Measurements from ENCODE around the gene TAF4. TPM values are rescaled to one million over a fixed set of nuclear protein-coding genes. Genes with fewer than 3 reads are reported as not detected.

Gene TAF4
- total and polyA plus RNA-seq, 8 donors = 14.1 to 21.0 (median 17.1) TPM

DNA sequence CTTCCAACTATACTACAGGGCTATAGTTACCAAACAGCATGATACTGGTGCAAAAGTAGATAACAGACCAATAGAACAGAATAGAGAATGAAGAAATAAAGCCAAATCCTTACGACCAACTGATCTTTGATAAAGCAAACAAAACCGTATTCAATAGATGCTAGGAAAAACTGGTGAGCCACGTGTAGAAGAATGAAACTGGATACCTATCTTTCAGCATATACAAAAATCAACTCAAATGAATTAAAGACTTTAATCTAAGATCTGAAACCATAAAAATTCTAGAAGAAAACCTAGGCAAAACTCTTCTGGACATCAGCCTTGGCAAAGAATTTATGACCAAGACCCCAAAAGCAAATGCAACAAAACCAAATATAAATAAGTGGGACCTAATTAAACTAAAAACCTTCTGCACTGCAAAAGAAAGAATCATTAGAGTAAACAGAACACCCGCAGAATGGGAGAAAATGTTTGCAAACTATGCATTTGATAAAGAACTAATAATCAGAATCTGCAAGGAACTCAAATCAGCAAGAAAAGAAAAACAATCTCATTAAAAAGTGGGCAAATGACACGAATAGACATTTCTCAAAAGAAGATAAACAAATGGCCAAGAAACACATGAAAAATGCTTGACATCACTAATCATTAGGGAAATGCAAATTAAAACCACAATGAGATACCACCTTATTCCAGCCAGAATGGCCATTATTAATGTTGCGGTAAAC lies 109.8 kb downstream of the TAF4 start:
- no peaks in the 10 kb centered on the region for H3K36me3 ChIP-seq
- TF ChIP-seq, protein P1, sequence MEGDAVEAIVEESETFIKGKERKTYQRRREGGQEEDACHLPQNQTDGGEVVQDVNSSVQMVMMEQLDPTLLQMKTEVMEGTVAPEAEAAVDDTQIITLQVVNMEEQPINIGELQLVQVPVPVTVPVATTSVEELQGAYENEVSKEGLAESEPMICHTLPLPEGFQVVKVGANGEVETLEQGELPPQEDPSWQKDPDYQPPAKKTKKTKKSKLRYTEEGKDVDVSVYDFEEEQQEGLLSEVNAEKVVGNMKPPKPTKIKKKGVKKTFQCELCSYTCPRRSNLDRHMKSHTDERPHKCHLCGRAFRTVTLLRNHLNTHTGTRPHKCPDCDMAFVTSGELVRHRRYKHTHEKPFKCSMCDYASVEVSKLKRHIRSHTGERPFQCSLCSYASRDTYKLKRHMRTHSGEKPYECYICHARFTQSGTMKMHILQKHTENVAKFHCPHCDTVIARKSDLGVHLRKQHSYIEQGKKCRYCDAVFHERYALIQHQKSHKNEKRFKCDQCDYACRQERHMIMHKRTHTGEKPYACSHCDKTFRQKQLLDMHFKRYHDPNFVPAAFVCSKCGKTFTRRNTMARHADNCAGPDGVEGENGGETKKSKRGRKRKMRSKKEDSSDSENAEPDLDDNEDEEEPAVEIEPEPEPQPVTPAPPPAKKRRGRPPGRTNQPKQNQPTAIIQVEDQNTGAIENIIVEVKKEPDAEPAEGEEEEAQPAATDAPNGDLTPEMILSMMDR (IDR thresholded peaks at IDR 0.05) = no peak
- H3K9me3 ChIP-seq = no peaks in the 10 kb centered on the region
- H3K4me1 ChIP-seq = no peaks in the 10 kb centered on the region
- no peak overlapping the region for H3K4me3 ChIP-seq
- ATAC-seq (no peak), DNase-seq (no peak)
- no peak overlapping the region for H3K27ac ChIP-seq
- intact Hi-C loops (cut with DNase I) = no loop called here
- peaks cover 0 to 45% of the 10 kb centered on the region in 2 donors for H3K27me3 ChIP-seq

DNA sequence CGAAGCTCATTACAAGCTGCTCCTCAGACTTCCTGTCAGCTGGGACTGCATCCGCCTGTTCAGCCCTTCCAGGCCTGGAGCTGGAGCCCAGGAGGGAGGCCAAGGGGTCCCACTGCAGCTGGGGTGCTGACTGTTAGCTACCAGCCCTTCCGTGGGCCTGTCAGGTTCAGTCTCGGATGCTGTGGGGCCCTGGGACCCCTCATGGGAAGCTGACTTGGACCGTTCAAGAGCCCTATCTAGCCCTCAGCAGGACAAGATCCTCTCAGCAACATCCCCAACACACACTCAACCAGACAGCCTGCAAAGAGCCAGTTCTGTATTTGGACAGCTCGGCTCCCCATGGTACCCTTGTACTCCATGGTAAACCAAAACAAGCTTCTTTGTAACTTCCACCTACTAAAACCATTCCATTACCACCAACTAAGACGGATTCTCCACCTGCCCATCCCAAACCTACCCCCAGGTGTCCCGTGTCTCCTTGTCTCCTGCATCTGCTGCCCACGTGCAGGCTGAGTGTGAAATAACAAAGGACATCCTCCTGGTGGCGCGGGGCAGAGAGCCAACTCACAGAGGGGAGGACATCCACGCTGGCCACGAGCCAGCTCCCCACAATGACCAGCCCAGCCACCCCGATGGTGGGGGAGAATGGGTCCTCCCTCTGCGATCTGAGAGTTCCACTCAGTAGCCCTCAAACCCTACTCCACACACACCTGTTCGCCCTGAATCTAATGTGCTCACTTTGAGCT lies 111.2 kb downstream of the TAF4 start:
- Histone ChIP-seq H3K4me3 (no peak overlapping the region), H3K9me3 (no peaks in the 10 kb centered on the region), H3K27ac (no peak overlapping the region), H3K36me3 (no peaks in the 10 kb centered on the region), H3K4me1 (no peaks in the 10 kb centered on the region), H3K27me3 (peaks cover 0 to 52% of the 10 kb centered on the region in 2 donors)
- intact Hi-C loops (cut with DNase I) = no loop called here
- DNase-seq = peak in 2 of 4 donors; percentile 27 to 57
- ATAC-seq = no peak
- TF ChIP-seq, protein P1 (IDR thresholded peaks at IDR 0.05) = no peak

DNA sequence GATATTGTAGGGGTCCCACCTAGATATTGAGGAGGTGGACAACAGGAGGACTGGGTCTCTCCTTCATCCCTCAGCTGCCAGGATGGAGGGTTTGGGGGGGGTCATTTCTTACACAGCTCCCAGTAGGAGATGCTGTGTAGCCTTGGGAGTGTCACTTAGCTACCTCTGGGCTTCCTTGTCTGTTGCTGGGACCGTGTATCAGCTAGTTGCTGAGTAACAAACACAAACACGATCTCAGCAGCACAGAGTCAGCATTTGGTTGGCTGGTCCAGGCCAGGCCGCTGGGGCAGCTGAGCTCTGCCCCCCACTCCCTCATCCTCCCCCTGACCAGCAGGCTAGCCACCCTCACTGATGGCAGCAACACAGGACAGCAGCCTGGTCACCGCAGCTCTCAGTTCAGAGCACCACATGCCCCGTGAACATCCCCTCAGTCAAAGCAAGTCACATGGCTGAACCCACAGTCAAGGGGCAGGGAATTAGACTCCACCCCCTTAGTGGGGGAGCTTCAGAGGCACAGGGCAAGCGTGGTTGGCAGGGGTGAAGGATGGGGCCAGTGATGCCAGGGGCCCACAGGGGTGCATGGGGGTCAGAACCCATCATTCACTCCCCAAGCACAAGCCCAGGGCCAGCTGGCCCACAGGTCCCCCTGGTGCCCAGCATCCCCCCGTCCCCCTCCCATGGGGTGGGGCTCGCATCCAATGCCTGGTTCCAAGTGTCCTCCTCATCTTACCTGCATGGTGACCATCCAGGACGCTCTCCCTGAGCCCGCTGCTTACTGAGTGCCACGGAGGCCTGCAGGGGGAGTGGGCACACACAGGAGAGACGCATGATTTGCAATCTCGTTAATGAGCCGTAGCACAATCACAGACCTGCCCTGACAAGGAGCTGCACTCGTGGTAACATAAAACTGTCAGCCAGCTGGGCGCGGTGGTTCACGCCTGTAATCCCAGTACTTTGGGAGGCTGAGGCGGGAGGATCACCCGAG lies 112.4 kb downstream of the TAF4 start:
- no peaks in the 10 kb centered on the region for H3K9me3 ChIP-seq
- intact Hi-C loops (cut with DNase I) = no loop called here
- peaks cover 0 to 52% of the 10 kb centered on the region in 2 donors for H3K27me3 ChIP-seq
- H3K27ac ChIP-seq = no peak overlapping the region
- DNase-seq (peak in 2 of 4 donors; percentile 21 to 54), ATAC-seq (no peak)
- no peaks in the 10 kb centered on the region for H3K36me3 ChIP-seq
- TF ChIP-seq, protein P1 (IDR thresholded peaks at IDR 0.05) = no peak
- no peaks in the 10 kb centered on the region for H3K4me1 ChIP-seq
- no peak overlapping the region for H3K4me3 ChIP-seq

DNA sequence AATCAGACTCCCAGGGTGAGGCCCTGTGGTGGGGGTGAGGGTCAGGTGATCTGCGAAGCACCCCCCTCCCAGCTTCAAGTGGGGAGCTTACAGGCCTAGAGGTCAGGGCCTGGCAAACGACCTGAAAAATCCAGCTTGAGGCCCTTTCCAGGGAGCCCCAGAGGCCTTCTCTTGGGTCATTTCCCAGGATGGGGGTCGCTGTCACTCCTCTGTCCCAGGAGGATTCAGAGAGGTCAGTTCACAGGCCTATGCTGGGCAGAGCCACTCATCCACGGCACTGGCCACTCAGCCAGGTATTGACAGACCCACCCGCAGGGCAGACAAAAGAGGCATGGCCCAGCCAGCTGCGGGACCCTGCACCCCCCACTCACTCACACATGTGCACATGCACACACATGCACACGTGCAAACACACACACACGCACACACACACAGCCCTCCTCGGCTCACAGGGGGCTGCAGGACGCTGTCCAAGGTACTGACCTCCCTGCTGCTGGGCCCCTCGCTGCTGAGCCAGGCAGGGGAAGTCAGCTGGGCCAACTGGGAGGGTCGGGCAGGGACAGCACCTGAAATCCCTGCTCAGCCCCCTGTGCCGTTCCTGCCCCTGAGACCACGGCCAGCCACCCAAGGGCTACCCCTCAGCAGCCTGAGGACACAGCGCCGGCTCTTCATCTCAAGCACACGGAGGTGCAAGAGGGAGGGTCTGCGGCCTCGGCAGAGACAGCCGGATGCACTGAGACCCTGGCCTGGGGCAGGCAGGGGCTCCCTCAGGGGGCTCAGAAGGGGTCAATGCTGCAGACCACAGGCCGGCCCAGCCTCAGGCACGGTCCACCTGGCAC lies 113.8 kb downstream of the TAF4 start:
- Histone ChIP-seq H3K4me1 (no peaks in the 10 kb centered on the region), H3K9me3 (no peaks in the 10 kb centered on the region), H3K36me3 (no peaks in the 10 kb centered on the region), H3K27ac (no peak overlapping the region), H3K4me3 (no peak overlapping the region), H3K27me3 (peaks cover 0 to 52% of the 10 kb centered on the region in 2 donors)
- ATAC-seq = peak; percentile 44
- peak; percentile 28 to 77 (median 68) for DNase-seq
- TF ChIP-seq, protein P1 (IDR thresholded peaks at IDR 0.05) = no peak
- intact Hi-C loops (cut with DNase I) = no loop called here
